Activated naive CD8-positive, alpha-beta T cell treated with anti-CD3 and anti-CD28 coated beads for 36 hours (primary cell): ENCODE measurements around the gene ARID5B. TPM values are rescaled to one million over a fixed set of nuclear protein-coding genes. Genes with fewer than 3 reads are reported as not detected.
A peak's percentile ranks its signal among the peaks of the same experiment; 100 is the strongest.

ENCODE experiments used
- DNase-seq: peaks from one replicate; pipeline ENCODE4 v3.0.0; 2021
- H3K27ac Mint-ChIP-seq: one replicate; pipeline ENCODE4 v1.8.0; 2022; ENCODE audit warnings: mild to moderate bottlenecking, moderate library complexity, mixed read lengths
- H3K27me3 Mint-ChIP-seq: one replicate; pipeline ENCODE4 v1.8.0; 2022; ENCODE audit warnings: mild to moderate bottlenecking, mixed read lengths
- H3K36me3 Mint-ChIP-seq: one replicate; pipeline ENCODE4 v1.8.0; 2021; ENCODE audit warnings: mild to moderate bottlenecking, mixed read lengths
- H3K4me1 Mint-ChIP-seq: one replicate; pipeline ENCODE4 v1.8.0; 2021; ENCODE audit warnings: mixed read lengths
- H3K4me3 Mint-ChIP-seq: one replicate; pipeline ENCODE4 v1.8.0; 2022; ENCODE audit warnings: mild to moderate bottlenecking, moderate library complexity, mixed read lengths
- H3K9me3 Mint-ChIP-seq: one replicate; pipeline ENCODE4 v1.8.0; 2022; ENCODE audit warnings: mixed read lengths
- total RNA-seq, 2 experiments: library from RNA; stranded (reverse); gene quantifications; one replicate each; pipeline ENCODE4 v1.2.3, GENCODE V29; 2021

The ARID5B gene
- total RNA-seq, 2 experiments from 2014 or later, result 16.5 to 17.1 TPM

- no peak for DNase-seq
- Mint-ChIP-seq H3K27me3 (no peaks in the 10 kb centered on the region), H3K4me1 (peaks cover 31% of the 10 kb centered on the region), H3K4me3 (peak overlapping the region; percentile 74), H3K9me3 (no peaks in the 10 kb centered on the region), H3K36me3 (peaks cover 10% of the 10 kb centered on the region), H3K27ac (peak overlapping the region; percentile 90)
These were observed 3.6 kb upstream of the ARID5B start for GRCh38 chr10:61897671-61898434.

GRCh38 chr10:61898435-61898778 lies 3.1 kb upstream of the ARID5B start:
- Mint-ChIP-seq H3K9me3 (no peaks in the 10 kb centered on the region), H3K4me3 (no peak overlapping the region)

GRCh38 chr10:61899069-61899531 lies 2.4 kb upstream of the ARID5B start:
- peak overlapping the region; percentile 95 for H3K4me3 Mint-ChIP-seq
- no peak for DNase-seq
- peak overlapping the region; percentile 99 for H3K27ac Mint-ChIP-seq
- H3K36me3 Mint-ChIP-seq, result peaks cover 11% of the 10 kb centered on the region
- H3K27me3 Mint-ChIP-seq, result no peaks in the 10 kb centered on the region
- H3K9me3 Mint-ChIP-seq, result no peaks in the 10 kb centered on the region
- peaks cover 32% of the 10 kb centered on the region for H3K4me1 Mint-ChIP-seq

More at GRCh38 chr10:61898435-61898778, 3.1 kb upstream of the ARID5B start:
- H3K27ac Mint-ChIP-seq, result peak overlapping the region; percentile 62
- no peaks in the 10 kb centered on the region for H3K27me3 Mint-ChIP-seq
- no peak for DNase-seq
- H3K4me1 Mint-ChIP-seq, result peaks cover 31% of the 10 kb centered on the region
- peaks cover 11% of the 10 kb centered on the region for H3K36me3 Mint-ChIP-seq

- Mint-ChIP-seq H3K27me3 (no peaks in the 10 kb centered on the region), H3K4me1 (peaks cover 36% of the 10 kb centered on the region), H3K4me3 (peak overlapping the region; percentile 95), H3K9me3 (no peaks in the 10 kb centered on the region), H3K36me3 (peaks cover 14% of the 10 kb centered on the region), H3K27ac (peak overlapping the region; percentile 99)
- no peak for DNase-seq
These were observed 1.9 kb upstream of the ARID5B start for GRCh38 chr10:61899663-61899996.

GRCh38 chr10:61899997-61900828 lies 1.3 kb upstream of the ARID5B start:
- H3K36me3 Mint-ChIP-seq, result peaks cover 17% of the 10 kb centered on the region
- no peaks in the 10 kb centered on the region for H3K9me3 Mint-ChIP-seq
- H3K27me3 Mint-ChIP-seq, result no peaks in the 10 kb centered on the region
- H3K4me3 Mint-ChIP-seq, result peak overlapping the region; percentile 95
- peak; percentile 57 for DNase-seq
- H3K4me1 Mint-ChIP-seq, result peaks cover 40% of the 10 kb centered on the region
- peak overlapping the region; percentile 99 for H3K27ac Mint-ChIP-seq

- no peaks in the 10 kb centered on the region for H3K9me3 Mint-ChIP-seq
- H3K27me3 Mint-ChIP-seq, result no peaks in the 10 kb centered on the region
- H3K36me3 Mint-ChIP-seq, result peaks cover 22% of the 10 kb centered on the region
- H3K4me1 Mint-ChIP-seq, result peaks cover 43% of the 10 kb centered on the region
- H3K4me3 Mint-ChIP-seq, result peak overlapping the region; percentile 95
- no peak for DNase-seq
- peak overlapping the region; percentile 99 for H3K27ac Mint-ChIP-seq
These were observed 438 bp downstream of the ARID5B start for GRCh38 chr10:61901829-61902444.

GRCh38 chr10:61902445-61903220 lies 1.1 kb downstream of the ARID5B start:
- no peaks in the 10 kb centered on the region for H3K27me3 Mint-ChIP-seq
- peak overlapping the region; percentile 95 for H3K4me3 Mint-ChIP-seq
- peak overlapping the region; percentile 99 for H3K27ac Mint-ChIP-seq
- peak; percentile 62 for DNase-seq
- peaks cover 36% of the 10 kb centered on the region for H3K4me1 Mint-ChIP-seq
- no peaks in the 10 kb centered on the region for H3K9me3 Mint-ChIP-seq
- H3K36me3 Mint-ChIP-seq, result peaks cover 26% of the 10 kb centered on the region

GRCh38 chr10:61903221-61903927 lies 1.9 kb downstream of the ARID5B start:
- no peaks in the 10 kb centered on the region for H3K9me3 Mint-ChIP-seq
- H3K4me3 Mint-ChIP-seq, result peak overlapping the region; percentile 95
- peaks cover 29% of the 10 kb centered on the region for H3K36me3 Mint-ChIP-seq
- H3K27ac Mint-ChIP-seq, result peak overlapping the region; percentile 99
- H3K4me1 Mint-ChIP-seq, result peaks cover 29% of the 10 kb centered on the region
- peak; percentile 80 for DNase-seq
- no peaks in the 10 kb centered on the region for H3K27me3 Mint-ChIP-seq

GRCh38 chr10:61903928-61904344 lies 2.4 kb downstream of the ARID5B start:
- peaks cover 25% of the 10 kb centered on the region for H3K4me1 Mint-ChIP-seq
- H3K36me3 Mint-ChIP-seq, result peaks cover 34% of the 10 kb centered on the region
- H3K9me3 Mint-ChIP-seq, result no peaks in the 10 kb centered on the region
- DNase-seq, result no peak
- peak overlapping the region; percentile 95 for H3K4me3 Mint-ChIP-seq
- peak overlapping the region; percentile 99 for H3K27ac Mint-ChIP-seq
- H3K27me3 Mint-ChIP-seq, result no peaks in the 10 kb centered on the region

- peak; percentile 65 for DNase-seq
- Mint-ChIP-seq H3K27me3 (no peaks in the 10 kb centered on the region), H3K4me1 (peaks cover 25% of the 10 kb centered on the region), H3K4me3 (peak overlapping the region; percentile 95), H3K36me3 (peaks cover 41% of the 10 kb centered on the region), H3K27ac (peak overlapping the region; percentile 99), H3K9me3 (no peaks in the 10 kb centered on the region)
These were observed 3.5 kb downstream of the ARID5B start for GRCh38 chr10:61904733-61905725.

- DNase-seq, result no peak
- Mint-ChIP-seq H3K4me1 (peaks cover 32% of the 10 kb centered on the region), H3K4me3 (peak overlapping the region; percentile 14), H3K27me3 (no peaks in the 10 kb centered on the region), H3K9me3 (no peaks in the 10 kb centered on the region), H3K36me3 (peaks cover 48% of the 10 kb centered on the region), H3K27ac (no peak overlapping the region)
These were observed 4.5 kb downstream of the ARID5B start for GRCh38 chr10:61905837-61906561.

- no peaks in the 10 kb centered on the region for H3K27me3 Mint-ChIP-seq
- DNase-seq, result no peak
- no peak overlapping the region for H3K4me3 Mint-ChIP-seq
- peaks cover 35% of the 10 kb centered on the region for H3K4me1 Mint-ChIP-seq
- no peak overlapping the region for H3K27ac Mint-ChIP-seq
- H3K9me3 Mint-ChIP-seq, result no peaks in the 10 kb centered on the region
- peaks cover 49% of the 10 kb centered on the region for H3K36me3 Mint-ChIP-seq
These were observed 5.0 kb downstream of the ARID5B start for GRCh38 chr10:61906562-61906901.

GRCh38 chr10:61907011-61907410 lies 5.5 kb downstream of the ARID5B start:
- H3K4me3 Mint-ChIP-seq, result no peak overlapping the region
- H3K9me3 Mint-ChIP-seq, result no peaks in the 10 kb centered on the region
- H3K4me1 Mint-ChIP-seq, result peaks cover 38% of the 10 kb centered on the region
- DNase-seq, result no peak
- no peaks in the 10 kb centered on the region for H3K27me3 Mint-ChIP-seq
- peaks cover 53% of the 10 kb centered on the region for H3K36me3 Mint-ChIP-seq
- H3K27ac Mint-ChIP-seq, result no peak overlapping the region
